GM12892 (cell line): Measurements from ENCODE around the gene TBCEL.

Experiments used
- DNase-seq: peaks from one replicate; pipeline ENCODE4 v3.0.0; 2011; ENCODE audit not compliant: insufficient read length
- FAIRE-seq: peaks from 2 replicates; lab custom pipeline; 2011; peaks lifted over from hg19 to GRCh38; lab: Jason Lieb, UNC
- POLR2A ChIP-seq: IDR thresholded peaks from 2 replicates; pipeline ENCODE4 v1.6.1; 2011; ENCODE audit warnings: low read depth, low read length, control low read depth
- POLR2AphosphoS5 ChIP-seq: IDR thresholded peaks from 2 replicates; pipeline ENCODE4 v1.6.1; 2011; ENCODE audit warnings: low read depth, low read length, control low read depth
- TAF1 ChIP-seq: IDR thresholded peaks from 2 replicates; pipeline ENCODE4 v1.6.1; 2011; ENCODE audit warnings: low read depth, mild to moderate bottlenecking, control low read depth, low read length, borderline replicate concordance

Gene TBCEL

DNA sequence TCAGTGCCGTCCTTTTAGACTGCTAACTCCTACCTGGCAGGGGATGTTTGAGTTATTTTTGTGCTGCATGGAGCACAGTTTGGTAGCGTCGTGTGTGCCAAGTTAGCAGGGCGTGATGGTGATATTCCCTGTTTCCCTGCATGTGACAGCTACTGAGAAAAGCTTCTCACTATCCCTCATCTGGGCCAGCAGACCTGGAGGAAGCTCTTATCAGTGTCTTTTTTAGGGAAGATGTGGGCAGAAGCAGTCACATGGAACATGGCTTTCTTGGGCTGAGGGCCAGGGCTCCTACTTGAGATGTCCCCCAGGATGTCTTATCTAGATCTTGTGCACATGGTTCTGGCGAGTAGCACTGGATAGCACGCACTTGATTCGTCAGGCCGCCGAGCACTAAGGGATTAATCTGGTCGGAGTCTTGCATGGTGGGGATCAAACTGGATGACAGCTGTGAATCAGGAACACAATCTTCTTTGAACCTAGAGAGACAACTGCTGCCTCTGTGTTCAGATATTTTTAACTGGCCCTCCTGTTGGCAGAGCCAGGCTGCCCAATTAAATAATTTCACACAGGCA is 110.9 kb downstream of the TBCEL start:
- no peak for FAIRE-seq
- no peak for DNase-seq
- TF ChIP-seq POLR2A: no peak
- no peak for TF ChIP-seq TAF1
- TF ChIP-seq POLR2AphosphoS5: no peak

DNA sequence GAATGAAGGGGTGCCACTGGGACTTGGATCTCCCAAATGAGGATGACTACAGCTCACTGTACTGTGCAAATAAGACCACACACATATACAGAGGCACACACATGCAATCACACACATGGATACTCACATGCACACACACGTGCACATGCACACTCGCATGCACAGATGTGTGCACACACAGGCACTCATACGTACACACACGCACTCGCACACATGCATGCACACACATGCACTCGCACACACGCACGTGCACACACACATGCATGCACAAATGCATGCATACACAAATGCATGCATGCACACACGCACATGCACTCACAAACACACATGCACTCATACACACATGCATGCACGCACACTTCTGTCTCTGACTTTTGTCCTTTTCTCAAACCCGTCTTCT is 113.1 kb downstream of the TBCEL start:
- DNase-seq (no peak), FAIRE-seq (no peak)

DNA sequence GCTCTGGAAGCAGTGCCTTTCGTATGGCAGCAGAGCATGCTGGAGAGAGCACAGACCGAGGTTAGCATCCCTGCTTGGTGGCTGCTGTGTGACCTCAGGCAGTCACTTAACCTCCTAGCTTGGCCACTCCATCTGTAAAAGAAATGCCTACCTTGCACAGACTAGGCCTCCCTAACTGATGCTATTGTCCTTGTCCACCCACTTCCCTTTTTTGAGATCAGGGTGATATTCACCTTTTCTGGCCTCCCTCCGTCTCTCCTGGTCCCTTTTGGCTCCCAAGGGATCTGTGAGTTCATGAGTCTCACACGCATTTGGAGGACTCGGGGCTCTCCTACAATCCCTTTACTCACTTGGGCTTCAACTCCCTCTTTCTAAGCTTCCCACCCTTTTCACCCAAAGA is 114.4 kb downstream of the TBCEL start:
- FAIRE-seq (peak; percentile 27), DNase-seq (no peak)
- TF ChIP-seq POLR2A: no peak
- no peak for TF ChIP-seq POLR2AphosphoS5

More for the DNA sequence above, 113.1 kb downstream of the TBCEL start:
- no peak for TF ChIP-seq TAF1
- no peak for TF ChIP-seq POLR2AphosphoS5
- no peak for TF ChIP-seq POLR2A

DNA sequence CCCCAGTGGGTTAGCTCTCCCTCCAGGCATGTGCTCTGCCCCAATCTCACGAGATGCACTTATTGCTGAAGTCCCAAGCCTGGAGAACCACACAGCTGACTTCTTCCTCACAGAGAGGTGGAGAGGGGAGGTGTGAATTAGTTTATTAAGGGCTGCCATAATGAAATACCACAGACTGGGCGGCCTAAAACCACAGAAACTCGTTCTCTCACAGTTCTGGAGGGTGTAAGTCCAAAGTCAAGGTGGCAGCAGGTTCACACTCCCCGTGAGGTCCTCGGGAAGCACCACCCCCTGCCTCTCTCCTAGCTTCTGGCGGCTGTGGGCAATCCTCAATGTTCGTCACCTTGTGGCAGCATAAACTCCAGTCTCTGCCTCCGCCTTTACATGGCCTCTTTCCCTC is 116.5 kb downstream of the TBCEL start:
- no peak for FAIRE-seq
- no peak for DNase-seq
- no peak for TF ChIP-seq POLR2A
- no peak for TF ChIP-seq POLR2AphosphoS5
- TF ChIP-seq TAF1: no peak
